GM13976 (cell line): ENCODE data around the gene RDH13.
A peak's percentile ranks its signal among the peaks of the same experiment; 100 is the strongest.
"Not testable (repeated sequence)": the region's sequence is repeated elsewhere in the genome, so short reads cannot be mapped to it uniquely, and the experiment has no call there.

Experiments
- DNase-seq: peaks from one replicate; pipeline ENCODE4 v3.0.0; 2012; ENCODE audit warnings: low spot score
- CTCF ChIP-seq: IDR thresholded peaks from 2 replicates; pipeline ENCODE4 v1.5.1; 2012; ENCODE audit warnings: borderline replicate concordance, mild to moderate bottlenecking; ENCODE audit not compliant: insufficient read depth; ENCODE audit errors: extremely low read depth, missing control alignments, control extremely low read depth
- in situ Hi-C: fragments of 300-500 bp; cut with MboI; formaldehyde crosslinking; loops from one replicate; pipeline ENCODE4 v1.12.0; 2022; ENCODE audit warnings: low sequenced_read_pairs, mixed read lengths, inconsistent platforms; ENCODE audit not compliant: unreplicated experiment

The RDH13 gene

GRCh38 chr19:55044286-55044685 is 18.7 kb downstream of the RDH13 start:
- DNase-seq: peak; percentile 12
- no peak for TF ChIP-seq CTCF
- in situ Hi-C loops: no loop called here

GRCh38 chr19:55042688-55043087 is 20.3 kb downstream of the RDH13 start:
- TF ChIP-seq CTCF: no peak
- no peak for DNase-seq
- in situ Hi-C loops: no loop called here

- in situ Hi-C loops: no loop called here
- TF ChIP-seq CTCF: no peak
- DNase-seq: no peak
These were observed 20.6 kb downstream of the RDH13 start for GRCh38 chr19:55042344-55042678.

GRCh38 chr19:55041627-55042343 is 21.2 kb downstream of the RDH13 start:
- DNase-seq: peak; percentile 31
- in situ Hi-C loops: no loop called here
- no peak for TF ChIP-seq CTCF

GRCh38 chr19:55041244-55041626 is 21.7 kb downstream of the RDH13 start:
- DNase-seq: no peak
- in situ Hi-C loops: no loop called here
- TF ChIP-seq CTCF: no peak

GRCh38 chr19:55040654-55041053 is 22.3 kb downstream of the RDH13 start:
- in situ Hi-C loops, DNase-seq: not testable (repeated sequence)

- in situ Hi-C loops, DNase-seq: not testable (repeated sequence)
These were observed 25.3 kb downstream of the RDH13 start for GRCh38 chr19:55037603-55038002.

- no peak for DNase-seq
- no peak for TF ChIP-seq CTCF
- in situ Hi-C loops: no loop called here
These were observed 26.9 kb downstream of the RDH13 start for GRCh38 chr19:55036058-55036457.
